GM21717 (cell line): ENCODE data around the gene SCNN1B.
"Not testable (repeated sequence)": the region's sequence is repeated elsewhere in the genome, so short reads cannot be mapped to it uniquely, and the experiment has no call there.

Source experiments
- ATAC-seq: cut with Tn5 transposase; IDR thresholded peaks from one replicate; pipeline ENCODE4 v1.9.1; 2021; ENCODE audit warnings: mild to moderate bottlenecking, moderate library complexity; ENCODE audit not compliant: unreplicated experiment

Gene SCNN1B

GRCh38 chr16:23400447-23400846 lies 98.3 kb downstream of the SCNN1B start:
- ATAC-seq = not testable (repeated sequence)

- no peak for ATAC-seq
Measured at GRCh38 chr16:23401139-23401538, 99.0 kb downstream of the SCNN1B start.

- no peak for ATAC-seq
Measured at GRCh38 chr16:23402100-23402499, 100.0 kb downstream of the SCNN1B start.

GRCh38 chr16:23403547-23403946 lies 101.4 kb downstream of the SCNN1B start:
- ATAC-seq = no peak

- ATAC-seq = no peak
Measured at GRCh38 chr16:23406024-23406423, 103.9 kb downstream of the SCNN1B start.

GRCh38 chr16:23406546-23407240 lies 104.6 kb downstream of the SCNN1B start:
- no peak for ATAC-seq

- no peak for ATAC-seq
Measured at GRCh38 chr16:23407436-23408127, 105.5 kb downstream of the SCNN1B start.

GRCh38 chr16:23408242-23408822 lies 106.2 kb downstream of the SCNN1B start:
- ATAC-seq = no peak

- ATAC-seq = no peak
Measured at GRCh38 chr16:23408823-23409298, 106.8 kb downstream of the SCNN1B start.

- no peak for ATAC-seq
Measured at GRCh38 chr16:23409522-23409921, 107.4 kb downstream of the SCNN1B start.

- no peak for ATAC-seq
Measured at GRCh38 chr16:23410176-23410575, 108.1 kb downstream of the SCNN1B start.

- no peak for ATAC-seq
Measured at GRCh38 chr16:23414731-23415130, 112.6 kb downstream of the SCNN1B start.

GRCh38 chr16:23416816-23417215 lies 114.7 kb downstream of the SCNN1B start:
- ATAC-seq = no peak

GRCh38 chr16:23420011-23420410 lies 117.9 kb downstream of the SCNN1B start:
- no peak for ATAC-seq

- no peak for ATAC-seq
Measured at GRCh38 chr16:23423496-23424049, 121.5 kb downstream of the SCNN1B start.

- ATAC-seq = no peak
Measured at GRCh38 chr16:23424292-23424958, 122.3 kb downstream of the SCNN1B start.

GRCh38 chr16:23428351-23428750 lies 126.2 kb downstream of the SCNN1B start:
- no peak for ATAC-seq
